22Rv1 (cell line): ENCODE data around the gene AKR1C4.

ENCODE experiments used
- H3K27ac ChIP-seq: fragments of 450-650 bp; 2 replicates; pipeline ENCODE4 v1.5.1; 2017
- ZFX ChIP-seq: fragments of 450-650 bp; IDR thresholded peaks from 2 replicates; pipeline ENCODE4 v1.6.1; 2017; ENCODE audit warnings: antibody characterized with exemption, borderline replicate concordance
- TF ChIP-seq, protein P1 (sequence below): fragments of 450-650 bp; IDR thresholded peaks from 2 replicates; pipeline ENCODE4 v1.5.1; 2017; ENCODE audit warnings: mild to moderate bottlenecking

The AKR1C4 gene

DNA sequence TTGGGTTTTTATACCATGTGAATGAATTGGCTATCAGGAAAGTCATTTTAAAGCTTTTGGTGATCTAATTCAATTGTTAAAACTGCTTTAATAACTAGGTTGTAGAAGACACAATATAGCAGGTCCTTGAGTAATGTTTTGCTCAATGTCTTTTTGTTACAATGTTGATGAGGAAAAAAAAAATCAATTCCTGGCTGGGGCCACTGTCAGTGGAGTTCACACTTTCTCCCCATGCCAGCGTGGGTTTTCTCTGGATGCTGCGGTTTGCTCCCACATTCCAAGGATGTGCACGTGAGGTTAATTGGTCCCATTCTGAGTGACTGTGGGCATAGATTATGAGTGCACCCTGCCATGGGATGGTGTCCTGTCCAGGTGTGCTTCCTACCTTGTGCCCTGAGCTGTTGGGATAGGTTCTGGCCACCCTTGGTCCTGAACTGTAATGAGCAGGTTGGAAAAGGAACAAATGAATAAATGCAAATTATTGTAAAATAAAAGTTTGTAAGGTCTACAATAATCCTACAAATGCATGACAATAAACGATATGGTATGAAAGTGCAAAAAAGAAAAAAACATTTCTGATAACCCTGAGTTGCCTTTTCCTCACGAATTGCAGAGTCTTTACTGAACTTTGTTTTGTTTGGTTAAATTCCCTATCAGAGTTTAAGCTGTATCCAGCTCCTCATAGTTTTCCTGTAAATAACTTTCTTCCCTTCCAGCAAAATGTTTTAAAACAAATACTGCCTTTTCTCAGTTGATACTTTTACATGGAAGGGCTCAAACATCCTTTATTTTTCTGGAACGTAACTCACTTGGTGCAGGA, 62.7 kb downstream of the AKR1C4 start:
- TF ChIP-seq, protein P1, sequence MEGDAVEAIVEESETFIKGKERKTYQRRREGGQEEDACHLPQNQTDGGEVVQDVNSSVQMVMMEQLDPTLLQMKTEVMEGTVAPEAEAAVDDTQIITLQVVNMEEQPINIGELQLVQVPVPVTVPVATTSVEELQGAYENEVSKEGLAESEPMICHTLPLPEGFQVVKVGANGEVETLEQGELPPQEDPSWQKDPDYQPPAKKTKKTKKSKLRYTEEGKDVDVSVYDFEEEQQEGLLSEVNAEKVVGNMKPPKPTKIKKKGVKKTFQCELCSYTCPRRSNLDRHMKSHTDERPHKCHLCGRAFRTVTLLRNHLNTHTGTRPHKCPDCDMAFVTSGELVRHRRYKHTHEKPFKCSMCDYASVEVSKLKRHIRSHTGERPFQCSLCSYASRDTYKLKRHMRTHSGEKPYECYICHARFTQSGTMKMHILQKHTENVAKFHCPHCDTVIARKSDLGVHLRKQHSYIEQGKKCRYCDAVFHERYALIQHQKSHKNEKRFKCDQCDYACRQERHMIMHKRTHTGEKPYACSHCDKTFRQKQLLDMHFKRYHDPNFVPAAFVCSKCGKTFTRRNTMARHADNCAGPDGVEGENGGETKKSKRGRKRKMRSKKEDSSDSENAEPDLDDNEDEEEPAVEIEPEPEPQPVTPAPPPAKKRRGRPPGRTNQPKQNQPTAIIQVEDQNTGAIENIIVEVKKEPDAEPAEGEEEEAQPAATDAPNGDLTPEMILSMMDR, result no peak
- TF ChIP-seq ZFX, result no peak
- no peak overlapping the region for H3K27ac ChIP-seq

DNA sequence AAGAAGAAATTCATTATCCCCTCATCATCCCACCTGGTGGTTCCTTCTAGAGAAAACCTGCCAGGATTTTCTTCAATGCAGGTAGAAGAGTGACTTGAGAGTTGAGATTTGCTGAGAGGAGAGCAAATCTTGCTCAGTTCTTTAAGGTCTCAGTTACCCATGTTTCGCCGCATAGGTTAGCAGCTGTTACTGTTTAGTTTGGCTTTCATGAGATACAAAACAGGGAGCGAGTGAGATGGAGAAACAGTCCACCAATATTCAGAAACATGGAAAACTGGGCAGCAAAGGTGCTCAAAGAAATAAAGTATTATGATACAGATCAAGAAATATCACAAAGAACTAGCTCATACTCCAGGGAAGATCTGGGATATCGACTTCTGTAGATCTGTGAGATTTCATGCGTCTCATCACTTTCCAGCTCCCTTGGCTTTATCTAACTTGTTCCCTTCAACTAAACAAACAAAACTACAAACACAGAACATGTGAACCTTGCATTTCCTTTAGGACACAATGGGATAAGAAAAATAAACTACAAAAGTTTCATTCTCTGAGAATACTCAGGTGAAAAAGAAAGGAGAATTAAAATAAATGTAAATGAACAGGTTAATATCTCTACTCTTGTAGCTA, 63.4 kb downstream of the AKR1C4 start:
- H3K27ac ChIP-seq, result no peak overlapping the region
- TF ChIP-seq ZFX, result no peak
- TF ChIP-seq, protein P1, result no peak

DNA sequence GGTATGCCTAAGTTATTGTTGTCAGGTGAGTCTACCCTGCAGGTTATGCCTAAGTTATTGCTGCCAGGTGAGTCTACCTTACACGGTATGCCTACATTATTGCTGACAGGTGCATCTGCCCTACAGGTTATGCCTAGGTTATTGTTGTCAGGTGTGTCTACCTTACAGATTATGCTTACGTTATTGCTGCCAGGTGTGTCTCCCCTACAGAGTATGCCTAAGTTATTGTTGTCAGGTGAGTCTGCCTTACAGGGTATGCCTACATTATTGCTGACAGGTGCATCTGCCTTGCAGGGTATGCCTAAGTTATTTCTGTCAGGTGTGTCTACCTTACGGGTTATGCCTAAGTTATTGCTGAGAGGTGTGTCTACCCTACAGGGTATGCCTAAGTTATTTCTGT, 64.2 kb downstream of the AKR1C4 start:
- no peak overlapping the region for H3K27ac ChIP-seq
- no peak for TF ChIP-seq ZFX
- TF ChIP-seq, protein P1, result no peak

DNA sequence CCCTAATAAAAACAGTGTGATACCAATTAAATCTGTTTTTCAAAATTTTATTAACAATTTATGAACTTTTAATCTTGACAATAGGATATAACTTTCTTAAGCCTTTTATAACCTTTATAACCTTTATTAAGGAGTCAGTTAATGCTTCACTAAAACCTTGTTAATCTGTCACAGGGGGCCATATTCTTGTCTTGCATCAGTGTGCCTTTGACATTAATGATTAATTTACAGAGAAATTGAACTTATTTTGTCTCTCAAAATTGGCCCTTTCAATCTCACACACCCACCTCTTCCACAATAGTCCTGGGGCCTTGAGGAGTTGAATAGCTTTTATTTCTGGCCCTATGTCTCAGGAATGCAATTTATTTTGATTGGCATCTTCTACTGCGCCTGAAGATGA, 68.5 kb downstream of the AKR1C4 start:
- no peak overlapping the region for H3K27ac ChIP-seq
- TF ChIP-seq ZFX, result no peak
- TF ChIP-seq, protein P1, result no peak

DNA sequence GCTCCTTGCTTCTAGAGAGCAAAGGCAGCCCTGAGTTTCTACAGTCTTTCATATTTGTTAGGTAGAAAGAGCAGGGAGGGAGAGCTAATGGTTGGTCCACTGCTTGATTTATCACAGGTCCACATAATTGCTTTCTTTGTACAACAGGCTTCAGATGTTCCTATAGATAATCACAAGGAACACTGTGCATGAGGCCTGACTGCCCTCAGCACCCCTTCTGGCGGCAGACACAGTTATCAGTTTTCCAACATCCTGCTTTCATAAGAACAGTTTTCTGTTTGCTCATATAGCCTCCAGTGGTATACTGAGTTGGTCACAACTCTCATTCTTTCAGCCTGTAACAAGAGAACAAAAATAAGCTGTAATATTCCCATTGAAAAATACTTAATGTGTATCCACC, 69.7 kb downstream of the AKR1C4 start:
- TF ChIP-seq ZFX, result no peak
- TF ChIP-seq, protein P1, result no peak
- H3K27ac ChIP-seq, result peak overlapping the region; percentile 30; the same call in 1 of the 2 replicates

DNA sequence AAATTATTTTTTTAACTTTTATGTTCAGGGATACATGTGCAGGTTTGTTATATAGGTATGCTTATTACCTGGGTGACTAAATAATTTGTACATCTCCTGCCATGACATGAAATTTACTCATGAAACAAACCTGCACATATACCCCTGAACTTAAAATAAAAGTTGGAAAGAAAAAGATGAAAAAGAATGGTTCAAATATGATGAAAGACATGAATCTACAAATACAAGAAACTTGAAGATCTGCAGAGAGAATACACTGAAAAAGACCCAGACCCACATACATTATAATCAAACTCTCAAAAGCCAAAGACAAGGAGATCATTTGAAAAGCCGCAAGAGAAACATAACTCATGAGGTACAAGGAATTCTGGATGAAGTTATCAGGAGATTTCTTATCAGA, 70.2 kb downstream of the AKR1C4 start:
- TF ChIP-seq, protein P1, result no peak
- no peak overlapping the region for H3K27ac ChIP-seq

DNA sequence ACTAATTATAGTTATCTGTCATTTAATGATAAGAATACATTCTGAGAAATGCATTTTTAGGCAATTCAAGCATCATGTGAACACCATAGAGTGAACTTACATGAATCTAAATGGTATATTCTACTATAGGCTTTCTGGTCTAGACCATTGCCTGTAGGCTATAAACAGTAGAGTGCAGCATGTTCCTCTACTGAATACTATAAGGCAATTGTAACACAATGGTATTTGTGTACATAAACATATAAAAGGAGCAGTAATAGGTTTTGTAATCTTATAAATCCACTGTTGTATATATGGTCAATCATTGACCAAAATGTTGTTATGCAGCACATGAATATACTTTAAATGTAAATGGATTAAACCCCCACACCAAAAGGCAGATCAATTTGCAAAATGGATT, 71.6 kb downstream of the AKR1C4 start:
- H3K27ac ChIP-seq, result peak overlapping the region; percentile 55
- TF ChIP-seq, protein P1, result no peak
- TF ChIP-seq ZFX, result no peak
